ENCODE data around the gene EEF1AKMT4. TPM values are rescaled to one million over a fixed set of nuclear protein-coding genes. Genes with fewer than 3 reads are reported as not detected.
A peak's percentile ranks its signal among the peaks of the same experiment; 100 is the strongest.

Gene EEF1AKMT4
- total RNA-seq, 2 donors from 2014 or later: 3.0 to 3.4 TPM

DNA sequence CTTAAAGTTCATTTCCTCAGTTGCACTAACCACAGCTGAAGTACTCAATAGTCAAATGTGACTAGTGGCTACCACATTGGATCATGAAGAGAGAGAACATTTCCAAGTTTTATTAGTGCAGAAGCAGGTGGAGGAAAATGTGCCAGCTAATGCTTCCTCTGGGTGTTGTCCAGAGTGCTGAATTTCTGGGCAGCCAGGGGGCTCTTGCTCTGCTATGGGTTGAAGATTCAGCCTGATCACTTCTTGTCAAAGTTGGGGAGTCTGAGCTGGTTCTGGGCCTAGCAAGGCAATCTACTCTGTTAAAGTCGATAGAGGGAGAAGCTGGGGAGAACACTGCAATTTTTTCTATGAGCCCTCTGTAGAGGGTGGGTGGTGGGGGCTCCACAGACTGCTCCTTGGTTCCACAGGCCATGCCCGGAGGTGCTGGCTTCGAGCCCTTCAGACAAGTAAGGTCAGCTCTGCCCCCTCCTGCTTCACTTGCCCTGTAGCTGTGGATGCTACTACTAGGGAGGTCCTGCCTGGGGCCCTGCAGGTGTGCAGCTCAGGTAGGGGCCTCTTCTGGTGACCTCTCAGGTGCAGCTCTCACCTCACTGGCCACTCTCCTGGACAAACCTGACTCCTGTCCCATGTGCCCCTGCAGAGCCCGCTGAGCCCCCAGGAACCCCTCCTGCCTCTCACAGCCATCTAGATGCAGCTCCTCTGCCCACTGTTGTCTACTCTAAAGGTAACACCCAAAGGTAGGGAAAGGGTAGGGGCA, 8.9 kb upstream of the EEF1AKMT4 start:
- no peaks in the 10 kb centered on the region for H3K9me3 ChIP-seq
- no peak overlapping the region for H3K4me3 ChIP-seq
- no peak for TF ChIP-seq POLR2A (IDR thresholded peaks at IDR 0.05)
- TF ChIP-seq, protein P1, sequence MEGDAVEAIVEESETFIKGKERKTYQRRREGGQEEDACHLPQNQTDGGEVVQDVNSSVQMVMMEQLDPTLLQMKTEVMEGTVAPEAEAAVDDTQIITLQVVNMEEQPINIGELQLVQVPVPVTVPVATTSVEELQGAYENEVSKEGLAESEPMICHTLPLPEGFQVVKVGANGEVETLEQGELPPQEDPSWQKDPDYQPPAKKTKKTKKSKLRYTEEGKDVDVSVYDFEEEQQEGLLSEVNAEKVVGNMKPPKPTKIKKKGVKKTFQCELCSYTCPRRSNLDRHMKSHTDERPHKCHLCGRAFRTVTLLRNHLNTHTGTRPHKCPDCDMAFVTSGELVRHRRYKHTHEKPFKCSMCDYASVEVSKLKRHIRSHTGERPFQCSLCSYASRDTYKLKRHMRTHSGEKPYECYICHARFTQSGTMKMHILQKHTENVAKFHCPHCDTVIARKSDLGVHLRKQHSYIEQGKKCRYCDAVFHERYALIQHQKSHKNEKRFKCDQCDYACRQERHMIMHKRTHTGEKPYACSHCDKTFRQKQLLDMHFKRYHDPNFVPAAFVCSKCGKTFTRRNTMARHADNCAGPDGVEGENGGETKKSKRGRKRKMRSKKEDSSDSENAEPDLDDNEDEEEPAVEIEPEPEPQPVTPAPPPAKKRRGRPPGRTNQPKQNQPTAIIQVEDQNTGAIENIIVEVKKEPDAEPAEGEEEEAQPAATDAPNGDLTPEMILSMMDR (IDR thresholded peaks at IDR 0.05): peak in 2 of 7 experiments; percentile 4 to 12
- no peaks in the 10 kb centered on the region for H3K27me3 ChIP-seq
- intact Hi-C loops (cut with DNase I): no loop called here
- H3K27ac ChIP-seq: no peak overlapping the region
- H3K36me3 ChIP-seq (replicated peaks in 1 of 2; ENCODE audit: insufficient read depth in 1 of 2, low read depth in 2 of 2): peaks cover 0 to 28% of the 10 kb centered on the region in 2 donors
- WGBS, 2 donors: 80% methylated on average over 1 to 4 of the region's 4 CpGs
- DNase-seq (no peak), ATAC-seq (no peak)
- peaks cover 16% of the 10 kb centered on the region for H3K4me1 ChIP-seq

DNA sequence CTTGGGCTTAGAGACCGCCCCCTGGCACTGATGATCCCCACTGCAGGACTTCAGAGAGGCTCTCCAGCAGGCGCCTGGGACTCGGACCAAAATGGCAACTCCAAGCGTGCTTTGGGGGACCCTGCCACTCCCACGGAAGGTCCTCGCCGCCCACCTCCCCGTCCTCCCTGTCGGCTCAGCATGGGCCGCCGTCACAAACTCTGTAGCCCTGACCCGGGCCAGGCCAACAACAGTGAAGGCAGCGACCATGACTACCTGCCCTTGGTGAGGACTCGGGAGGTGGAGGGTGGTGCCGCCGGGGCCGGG, 8.4 kb upstream of the EEF1AKMT4 start:
- H3K9me3 ChIP-seq: no peaks in the 10 kb centered on the region
- no peaks in the 10 kb centered on the region for H3K27me3 ChIP-seq
- H3K27ac ChIP-seq: no peak overlapping the region
- WGBS, 2 donors: 42 to 48% methylated on average over 8 to 17 of the region's 17 CpGs
- H3K4me1 ChIP-seq: peaks cover 16% of the 10 kb centered on the region
- intact Hi-C loops (cut with DNase I): no loop called here
- H3K36me3 ChIP-seq (replicated peaks in 1 of 2; ENCODE audit: insufficient read depth in 1 of 2, low read depth in 2 of 2): peaks cover 0 to 29% of the 10 kb centered on the region in 2 donors
- TF ChIP-seq POLR2A (IDR thresholded peaks at IDR 0.05): no peak
- TF ChIP-seq, protein P1 (IDR thresholded peaks at IDR 0.05): no peak
- ATAC-seq: no peak
- DNase-seq: no peak
- no peak overlapping the region for H3K4me3 ChIP-seq

DNA sequence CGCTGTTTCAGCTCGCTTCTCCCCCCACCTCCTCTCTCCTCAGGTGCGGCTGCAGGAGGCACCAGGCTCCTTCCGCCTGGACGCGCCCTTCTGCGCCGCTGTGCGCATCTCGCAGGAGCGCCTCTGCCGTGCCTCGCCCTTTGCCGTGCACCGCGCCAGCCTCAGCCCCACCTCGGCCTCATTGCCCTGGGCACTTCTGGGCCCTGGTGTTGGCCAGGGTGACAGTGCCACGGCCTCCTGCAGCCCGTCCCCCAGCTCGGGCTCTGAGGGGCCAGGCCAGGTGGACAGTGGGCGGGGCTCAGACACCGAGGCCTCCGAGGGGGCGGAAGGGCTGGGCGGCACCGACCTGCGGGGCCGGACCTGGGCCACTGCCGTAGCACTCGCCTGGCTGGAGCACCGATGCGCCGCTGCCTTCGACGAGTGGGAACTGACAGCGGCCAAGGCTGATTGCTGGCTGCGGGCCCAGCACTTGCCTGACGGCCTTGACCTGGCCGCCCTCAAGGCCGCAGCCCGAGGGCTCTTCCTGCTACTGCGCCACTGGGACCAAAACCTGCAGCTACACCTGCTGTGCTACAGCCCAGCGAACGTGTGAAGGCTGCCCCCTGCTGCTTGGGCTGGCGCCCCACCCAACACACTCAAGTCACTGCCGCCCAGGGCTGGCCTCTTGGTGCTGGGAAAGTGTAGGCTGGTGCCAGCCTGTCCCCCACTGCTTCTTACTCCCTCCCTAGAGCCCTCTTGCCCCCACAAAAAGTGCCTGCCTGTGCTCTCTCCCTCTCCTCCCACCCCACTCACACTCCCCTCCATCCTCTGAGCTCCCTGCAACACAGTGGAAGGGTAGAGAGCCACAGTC, 7.8 kb upstream of the EEF1AKMT4 start:
- TF ChIP-seq, protein P1 (IDR thresholded peaks at IDR 0.05): peak; percentile 60 to 92 (median 82)
- TF ChIP-seq POLR2A (IDR thresholded peaks at IDR 0.05): peak in 2 of 3 donors; percentile 13 to 23
- 2 to 14% methylated on average over 7 to 45 of the region's 46 CpGs for WGBS, 2 donors
- Histone ChIP-seq H3K36me3 (replicated peaks in 1 of 2; ENCODE audit: insufficient read depth in 1 of 2, low read depth in 2 of 2) (peaks cover 0 to 29% of the 10 kb centered on the region in 2 donors), H3K4me1 (peaks cover 16% of the 10 kb centered on the region), H3K27ac (peak overlapping the region in 2 of 4 donors; percentile 24 to 40), H3K9me3 (no peaks in the 10 kb centered on the region), H3K27me3 (no peaks in the 10 kb centered on the region), H3K4me3 (no peak overlapping the region)
- DNase-seq (peak; percentile 86 to 91 (median 88)), ATAC-seq (peak; percentile 94)
- intact Hi-C loops (cut with DNase I): no loop called here

DNA sequence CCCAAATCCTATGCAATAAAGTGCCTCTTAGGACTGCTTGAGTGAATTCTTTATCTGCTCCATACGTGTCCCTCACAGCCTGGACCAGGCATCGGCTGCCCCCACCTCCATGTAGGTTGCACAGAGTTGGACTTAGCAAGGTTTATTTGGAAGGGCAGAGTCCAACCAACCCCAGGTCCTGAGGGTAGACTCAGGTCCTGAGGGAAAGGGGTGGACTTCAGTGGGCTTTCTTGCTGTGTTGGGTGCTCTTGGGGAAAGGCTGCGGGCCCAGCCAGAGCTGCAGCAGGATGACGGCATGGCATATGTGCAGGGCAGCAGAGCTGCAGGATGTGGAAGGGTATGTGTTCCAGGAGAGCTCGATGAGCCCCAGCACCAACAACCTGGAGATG, 7.2 kb upstream of the EEF1AKMT4 start:
- TF ChIP-seq POLR2A (IDR thresholded peaks at IDR 0.05): no peak
- TF ChIP-seq, protein P1 (IDR thresholded peaks at IDR 0.05): no peak
- peaks cover 0 to 29% of the 10 kb centered on the region in 2 donors for H3K36me3 ChIP-seq (replicated peaks in 1 of 2; ENCODE audit: insufficient read depth in 1 of 2, low read depth in 2 of 2)
- DNase-seq: no peak
- peak overlapping the region in 2 of 4 donors; percentile 24 to 40 for H3K27ac ChIP-seq
- no peak overlapping the region for H3K4me3 ChIP-seq
- H3K4me1 ChIP-seq: peaks cover 20% of the 10 kb centered on the region
- H3K27me3 ChIP-seq: no peaks in the 10 kb centered on the region
- no peak for ATAC-seq
- intact Hi-C loops (cut with DNase I): no loop called here
- H3K9me3 ChIP-seq: no peaks in the 10 kb centered on the region
- WGBS, 2 donors: 67 to 70% methylated on average over 4 to 5 of the region's 5 CpGs

Measured in body of pancreas (tissue), 4 donors.